CD4-positive, alpha-beta T cell treated with Interleukin-12 subunit alpha and Interleukin-12 subunit beta, for 1 hour (primary cell): ENCODE data around the gene ZNHIT1.
"Not testable (repeated sequence)": the region's sequence is repeated elsewhere in the genome, so short reads cannot be mapped to it uniquely, and the experiment has no call there.

Source experiments
- DNase-seq: peaks from one replicate; pipeline ENCODE4 v3.0.0-alpha.2; 2020

Gene ZNHIT1

GRCh38 chr7:101189109-101189508 lies 28.9 kb upstream of the ZNHIT1 start:
- no peak for DNase-seq

DNA sequence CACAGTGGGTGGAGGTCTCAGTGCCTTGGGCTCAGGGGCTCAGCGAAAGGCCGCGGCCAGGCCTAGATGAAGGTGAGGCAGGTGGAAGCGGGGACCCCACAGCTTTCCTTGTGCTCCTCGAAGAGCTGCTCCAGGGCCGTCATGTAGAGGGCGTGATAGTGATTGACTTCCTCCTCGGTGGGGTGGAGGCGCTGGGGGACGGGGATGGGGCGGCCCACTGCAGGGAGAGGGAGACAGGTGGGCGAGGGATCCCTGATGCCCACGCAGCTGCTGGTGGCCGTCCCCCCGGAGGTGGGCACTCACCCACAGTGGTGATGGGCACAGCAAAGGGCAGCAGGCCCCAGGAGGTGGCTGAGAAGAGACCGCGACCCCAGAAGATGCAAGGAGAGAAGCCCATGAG lies 22.1 kb upstream of the ZNHIT1 start:
- DNase-seq, result no peak

DNA sequence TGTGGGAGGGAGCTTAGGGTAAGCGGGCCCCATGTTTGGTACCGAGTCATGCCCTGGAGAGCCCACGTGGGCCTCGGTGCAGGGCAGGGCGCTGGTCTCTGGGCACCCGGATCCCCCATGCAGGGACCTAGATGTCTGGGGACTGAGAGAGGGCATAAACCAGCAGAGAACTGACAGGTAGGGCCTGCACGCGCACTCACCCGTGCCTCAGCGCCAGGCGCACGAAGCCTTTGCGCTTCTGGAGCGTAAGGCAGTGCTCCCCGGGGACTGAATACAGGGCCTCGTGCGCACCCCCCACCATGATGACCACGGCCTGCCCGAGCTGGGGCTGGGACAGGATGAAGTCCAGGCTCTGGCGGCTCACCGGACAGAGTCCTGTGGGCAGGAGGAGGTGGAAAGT lies 20.0 kb upstream of the ZNHIT1 start:
- DNase-seq, result no peak

DNA sequence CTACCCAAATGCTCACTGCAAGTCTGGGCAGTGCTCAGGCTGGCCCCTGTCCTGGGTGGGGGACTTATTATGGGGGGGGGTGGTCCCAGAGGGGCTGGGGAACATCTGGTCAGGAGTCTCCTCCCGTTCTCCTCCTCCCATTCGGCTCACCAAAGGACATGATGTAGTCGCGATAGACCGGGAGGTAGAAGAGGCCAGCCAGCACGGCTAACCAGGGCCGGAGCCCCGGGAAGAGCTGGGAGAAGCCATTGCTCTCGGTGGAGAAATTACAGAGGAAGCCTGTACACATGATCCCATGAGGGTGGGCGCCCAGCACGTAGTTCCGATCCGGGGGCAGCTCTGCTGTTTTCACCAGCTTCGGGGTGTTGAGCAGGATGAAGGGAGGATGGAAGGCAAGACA lies 19.5 kb upstream of the ZNHIT1 start:
- DNase-seq, result no peak

DNA sequence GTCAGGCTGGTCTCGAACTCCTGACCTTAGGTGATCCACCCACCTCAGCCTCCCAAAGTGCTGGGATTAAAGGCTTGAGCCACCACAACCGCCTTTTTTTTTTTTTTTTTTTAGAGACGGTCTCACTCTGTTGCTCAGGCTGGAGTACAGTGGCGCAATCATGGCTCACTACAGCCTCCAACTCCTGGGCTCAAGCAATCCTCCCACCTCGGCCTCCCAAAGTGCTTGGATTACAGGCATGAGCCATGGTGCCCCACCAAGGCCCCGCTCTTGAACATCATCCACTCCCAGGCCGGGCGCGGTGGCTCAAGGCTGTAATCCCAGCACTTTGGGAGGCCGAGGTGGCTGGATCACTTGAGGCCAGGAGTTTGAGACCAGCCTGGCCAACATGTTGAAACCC lies 18.4 kb upstream of the ZNHIT1 start:
- DNase-seq, result not testable (repeated sequence)

GRCh38 chr7:101200504-101200861 lies 17.5 kb upstream of the ZNHIT1 start:
- DNase-seq, result no peak

DNA sequence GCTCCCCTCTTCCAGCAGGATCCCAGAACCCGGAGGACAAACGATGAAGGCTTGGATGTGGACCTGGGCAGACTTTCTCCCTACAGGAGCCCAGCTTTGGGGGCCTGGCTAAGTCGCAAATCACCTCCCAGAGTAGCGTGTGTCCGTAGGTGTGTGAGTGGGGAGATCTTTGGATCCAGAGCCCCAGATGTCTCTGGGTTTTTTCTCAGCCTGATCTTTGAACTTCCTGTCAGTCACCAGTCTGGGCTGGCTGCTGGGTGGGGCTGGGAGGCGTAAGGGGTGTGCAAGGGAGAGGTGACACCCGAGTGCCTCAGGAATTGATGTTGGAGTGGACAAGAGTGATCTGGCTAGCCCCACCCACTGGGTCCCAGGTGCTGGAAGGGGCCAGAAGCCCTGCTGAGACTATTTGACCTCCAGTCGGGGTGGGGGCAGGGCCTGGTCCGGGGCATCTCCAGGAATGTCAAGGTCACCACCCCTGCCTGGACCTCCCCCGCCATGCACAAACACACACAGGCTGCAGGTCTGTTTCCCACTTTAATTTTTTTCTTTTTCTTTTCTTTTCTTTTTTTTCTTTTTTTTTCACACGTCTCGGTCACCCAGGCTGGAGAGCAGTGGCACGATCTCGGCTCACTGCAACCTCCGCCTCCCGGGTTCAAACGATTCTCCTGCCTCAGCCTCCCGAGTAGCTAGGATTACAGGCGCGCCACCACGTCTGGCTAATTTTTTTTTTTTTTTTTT lies 16.9 kb upstream of the ZNHIT1 start, which contains the start of gene MOGAT3:
MOGAT3 (minus strand) TSS at position 175 of the 738 bp plus-strand sequence. CDS start 182 bp downstream, outside the sequence.
- no peak for DNase-seq

DNA sequence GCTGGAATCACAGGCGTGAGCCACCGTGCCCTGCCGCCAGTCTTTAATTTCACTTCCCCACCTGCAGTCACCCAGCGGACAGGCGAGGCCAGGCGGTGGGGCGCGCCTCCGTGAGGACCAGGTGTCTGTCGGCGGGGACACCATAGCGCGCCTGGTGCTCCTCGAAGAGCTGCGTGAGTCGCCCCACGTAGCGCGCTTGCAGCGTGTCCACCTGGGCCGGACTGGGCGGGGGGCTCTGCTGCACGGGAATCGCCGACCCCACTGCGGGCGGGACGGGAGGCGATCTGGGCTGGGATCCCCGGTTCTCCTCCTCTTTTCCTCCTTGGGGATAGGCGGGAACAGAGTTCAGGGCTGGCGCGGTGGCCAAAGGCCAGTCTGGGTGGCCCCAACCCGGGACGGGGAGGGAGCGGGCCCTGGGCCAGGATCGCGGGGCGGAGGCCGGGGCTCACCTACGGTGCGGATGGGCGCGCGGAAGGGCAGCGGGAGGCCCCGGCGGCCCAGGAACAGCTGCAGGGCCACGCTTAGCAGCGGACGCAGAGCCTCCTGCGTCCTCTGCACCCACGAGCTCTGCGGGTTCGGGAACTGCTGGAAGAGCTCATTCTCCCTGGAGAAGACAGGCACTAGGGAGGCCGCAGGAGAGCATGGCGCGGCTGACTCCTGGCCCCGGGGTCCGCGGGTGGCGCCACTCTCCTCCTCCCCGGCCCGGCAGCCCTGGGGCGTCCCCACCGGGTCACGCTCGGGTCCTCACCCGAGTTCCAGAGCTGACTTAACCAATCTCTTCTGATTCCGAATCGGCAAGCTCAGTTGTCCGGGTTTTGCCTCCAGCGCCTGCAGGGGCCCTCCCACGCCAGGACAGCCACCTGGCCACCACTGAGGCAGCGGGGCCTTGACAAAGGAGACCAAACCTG lies 16.0 kb upstream of the ZNHIT1 start:
- no peak for DNase-seq

- DNase-seq, result no peak
Measured at GRCh38 chr7:101202603-101202918, 15.4 kb upstream of the ZNHIT1 start.

DNA sequence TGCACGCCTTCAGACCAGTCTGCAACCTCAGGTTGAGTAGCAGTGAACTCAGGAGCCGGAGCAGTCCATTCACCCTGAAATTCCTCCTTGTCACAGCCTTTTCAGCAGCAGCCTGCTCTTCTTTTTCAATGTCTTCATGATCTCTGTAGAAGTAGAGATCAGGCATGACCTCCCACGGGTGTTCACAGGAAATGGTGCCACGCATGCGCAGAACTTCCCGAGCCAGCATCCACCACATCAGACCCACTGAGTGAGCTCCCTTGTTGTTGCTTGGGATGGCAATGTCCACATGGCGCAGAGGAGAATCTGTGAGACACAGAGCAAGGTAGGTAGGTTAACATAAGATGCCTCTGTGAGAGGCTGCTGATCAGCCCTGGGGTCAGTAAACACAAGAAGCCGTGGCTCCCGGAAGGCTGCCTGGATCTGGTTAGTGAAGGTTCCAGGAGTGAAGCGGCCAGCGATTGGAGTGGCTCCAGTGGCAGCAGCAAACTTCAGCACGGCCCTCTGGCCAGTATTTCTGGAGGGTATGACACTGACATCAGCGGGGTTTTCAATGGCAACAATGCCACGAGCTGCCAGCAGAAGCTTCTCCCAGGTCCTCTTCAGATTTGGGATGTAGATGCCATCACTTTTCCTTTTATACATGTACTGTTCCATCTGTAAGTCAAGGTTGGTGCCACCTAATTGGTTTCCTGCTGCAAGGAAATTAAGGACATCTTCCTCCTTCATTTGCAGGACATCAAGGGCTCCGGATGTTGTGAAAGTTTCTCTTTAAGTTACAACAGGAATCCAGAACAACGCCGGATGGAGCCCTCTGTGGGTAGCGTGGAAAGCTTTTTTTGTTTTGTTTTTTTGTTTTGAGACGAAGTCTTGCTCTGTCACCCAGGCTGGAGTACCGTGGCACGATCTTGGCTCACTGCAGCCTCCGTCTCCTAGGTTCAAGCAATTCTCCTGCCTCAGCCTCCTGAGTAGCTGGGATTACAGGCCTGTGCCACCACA lies 13.9 kb upstream of the ZNHIT1 start:
- peak; percentile 44 for DNase-seq

DNA sequence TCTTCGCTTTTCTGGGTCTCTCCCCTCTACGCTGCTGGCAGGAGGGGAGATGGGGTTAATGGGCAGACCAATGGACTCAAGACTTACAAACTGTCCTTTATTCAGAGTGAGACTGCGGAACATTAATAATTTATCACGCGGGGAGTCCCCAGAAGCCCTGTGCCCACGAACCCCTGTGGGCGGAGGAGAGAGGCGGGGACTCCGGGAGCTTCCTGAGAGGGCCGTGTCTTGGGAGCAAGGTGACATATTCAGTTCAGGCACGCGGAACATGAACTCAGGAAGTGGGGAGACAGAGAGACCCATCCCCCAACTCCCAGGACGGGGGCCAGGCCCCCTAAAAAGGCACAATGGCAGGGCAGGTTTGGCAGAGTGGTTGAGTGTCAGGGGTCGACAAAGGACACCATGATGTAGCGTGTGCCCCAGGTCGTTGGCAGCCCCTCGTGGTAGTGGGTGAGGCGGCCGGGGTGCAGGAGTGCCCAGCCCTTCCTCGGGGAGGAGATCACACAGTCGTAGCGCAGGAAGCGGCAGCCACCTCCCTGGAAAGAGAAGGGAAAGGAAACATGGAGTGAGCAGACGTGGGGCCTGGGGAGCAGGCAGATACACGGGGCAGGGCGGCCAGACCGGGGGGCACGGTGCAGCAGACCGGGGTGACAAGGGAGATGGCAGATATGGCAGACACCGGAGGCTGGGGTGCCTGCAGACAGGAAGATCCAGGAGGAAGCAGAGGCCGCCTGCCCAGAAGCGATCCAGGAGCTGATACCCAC lies 11.9 kb upstream of the ZNHIT1 start:
- no peak for DNase-seq

DNA sequence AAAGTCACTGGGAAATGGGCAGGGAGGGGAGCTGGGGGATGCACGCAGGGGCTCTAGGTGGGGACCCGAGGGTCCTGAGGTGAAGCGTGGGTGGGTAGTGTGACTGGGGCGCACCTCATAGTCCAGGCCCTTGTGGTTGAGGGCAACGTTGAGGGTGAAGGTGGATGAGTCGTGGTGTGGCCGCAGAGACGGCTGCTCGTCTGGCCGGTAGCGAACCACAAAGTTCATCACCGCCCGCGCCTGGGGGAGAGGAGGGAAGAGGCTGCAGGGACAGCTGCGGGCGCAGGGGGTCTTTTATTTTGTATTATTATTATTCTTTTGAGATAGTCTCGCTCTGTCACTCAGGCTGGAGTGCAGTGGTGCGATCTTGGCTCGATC lies 11.3 kb upstream of the ZNHIT1 start:
- DNase-seq, result no peak

DNA sequence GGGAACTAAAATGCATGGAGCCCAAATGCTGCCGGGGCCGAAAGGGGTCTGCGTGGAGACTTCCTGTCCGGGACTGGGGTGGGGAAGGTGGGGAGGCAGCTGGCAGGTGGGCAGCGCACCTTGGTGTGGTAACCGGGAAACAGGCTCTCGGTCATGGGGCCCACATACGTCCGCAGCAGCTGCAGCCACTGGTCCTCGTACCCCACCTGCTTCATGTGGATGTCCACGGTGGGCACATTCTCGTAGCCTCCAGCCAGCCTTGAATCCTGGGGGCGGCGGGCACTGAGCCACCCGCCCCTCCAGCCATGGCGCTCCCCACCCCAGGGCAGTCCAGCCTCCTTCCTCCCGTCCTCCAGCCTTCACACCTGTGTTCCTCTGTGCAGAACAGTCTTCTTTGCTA lies 10.5 kb upstream of the ZNHIT1 start:
- DNase-seq, result no peak

DNA sequence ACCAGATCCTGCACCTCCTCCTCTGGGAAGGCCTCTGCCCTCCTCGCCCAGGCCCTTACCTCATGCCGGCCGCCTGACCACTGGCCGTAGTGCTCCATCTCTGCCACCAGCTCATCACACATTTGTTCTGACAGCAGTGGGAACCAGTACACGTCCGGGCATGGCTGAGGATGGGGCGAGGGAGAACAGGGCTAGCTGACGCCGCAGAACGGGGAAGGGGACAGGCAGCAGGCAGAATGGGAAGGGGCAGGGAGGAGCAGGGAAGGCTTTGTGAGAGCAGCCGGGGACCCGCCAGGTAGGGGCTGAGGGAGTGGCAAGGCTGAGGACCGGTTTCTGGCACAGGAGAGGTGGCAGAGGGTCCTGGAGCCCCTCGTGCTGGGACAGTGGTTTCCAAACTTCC lies 9.2 kb upstream of the ZNHIT1 start:
- DNase-seq, result no peak

DNA sequence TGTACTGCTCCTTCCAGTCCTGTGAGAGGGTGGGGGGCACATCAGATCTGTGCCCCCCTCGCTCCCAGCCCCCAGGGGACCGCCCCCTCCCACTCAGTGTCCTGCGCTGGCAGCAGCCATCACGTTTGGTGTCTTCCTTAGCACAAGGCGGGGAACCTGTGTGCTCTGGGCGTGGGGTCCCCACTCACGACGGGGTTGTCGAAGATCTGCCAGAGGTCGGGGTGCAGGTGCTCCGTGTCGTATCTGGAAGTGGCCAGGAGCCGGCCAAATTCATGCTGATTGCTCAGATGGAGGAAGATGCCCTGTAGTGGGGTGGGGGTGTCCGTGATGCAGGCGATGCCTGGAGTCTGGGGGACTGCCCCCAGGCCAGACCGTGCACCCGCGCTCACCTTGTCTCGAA lies 7.8 kb upstream of the ZNHIT1 start:
- DNase-seq, result no peak

- no peak for DNase-seq
Measured at GRCh38 chr7:101211501-101211900, 6.5 kb upstream of the ZNHIT1 start.

GRCh38 chr7:101212014-101212413 lies 6.0 kb upstream of the ZNHIT1 start:
- no peak for DNase-seq

GRCh38 chr7:101216001-101216859 lies 1.7 kb upstream of the ZNHIT1 start:
- no peak for DNase-seq

- no peak for DNase-seq
Measured at GRCh38 chr7:101216860-101217387, 1.0 kb upstream of the ZNHIT1 start.

DNA sequence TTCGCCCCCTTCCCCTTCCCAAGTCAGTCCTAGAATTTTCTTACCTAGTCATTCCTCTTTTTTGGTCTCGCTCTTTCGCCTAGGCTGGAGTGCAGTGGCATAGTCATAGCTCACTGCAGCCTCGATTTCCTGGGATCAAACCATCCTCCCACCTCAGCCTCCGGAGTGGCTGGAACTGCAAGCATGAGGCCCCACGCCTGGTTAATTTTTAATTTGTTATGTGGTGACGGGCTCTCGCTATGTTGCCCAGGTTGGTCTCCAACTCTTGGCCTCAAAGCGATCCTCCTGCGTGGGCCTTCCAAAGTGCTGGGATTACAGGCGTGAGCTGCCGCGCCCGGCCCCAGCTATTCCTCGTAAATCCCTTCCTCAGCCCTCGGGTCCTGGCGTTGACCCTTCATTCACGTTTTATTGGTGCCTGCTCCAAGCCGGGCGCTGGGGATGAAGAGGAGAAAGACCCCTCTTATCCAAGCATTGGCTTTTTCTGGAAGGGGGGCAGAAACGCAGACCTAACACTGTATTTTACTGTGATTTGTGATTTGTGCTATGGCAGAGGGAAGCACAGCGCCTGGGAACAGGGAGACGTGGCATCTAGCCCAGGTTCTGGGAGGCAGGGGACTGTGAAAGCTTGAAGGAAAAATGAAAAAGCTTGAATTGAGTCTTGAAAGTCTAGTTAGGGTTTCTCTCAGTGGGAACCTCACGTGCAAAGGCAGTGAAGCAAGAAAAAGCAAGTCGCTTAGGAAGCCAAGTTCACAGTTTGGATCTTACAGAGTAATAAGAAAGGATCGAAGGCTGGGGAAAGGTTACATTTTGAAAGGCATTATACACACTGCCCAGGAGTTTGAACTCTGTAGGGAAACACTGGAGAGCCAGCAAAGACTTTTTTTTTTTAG lies 516 bp downstream of the ZNHIT1 start:
- DNase-seq, result no peak
